NCI-H1436 treated with DMSO at 0.1 percent for 48 hours (cell line): ENCODE results near the gene WNT6.

Source experiments
- DNase-seq: peaks from one replicate; lab custom pipeline; 2025; lab: John Stamatoyannopoulos, UW

The WNT6 gene

DNA sequence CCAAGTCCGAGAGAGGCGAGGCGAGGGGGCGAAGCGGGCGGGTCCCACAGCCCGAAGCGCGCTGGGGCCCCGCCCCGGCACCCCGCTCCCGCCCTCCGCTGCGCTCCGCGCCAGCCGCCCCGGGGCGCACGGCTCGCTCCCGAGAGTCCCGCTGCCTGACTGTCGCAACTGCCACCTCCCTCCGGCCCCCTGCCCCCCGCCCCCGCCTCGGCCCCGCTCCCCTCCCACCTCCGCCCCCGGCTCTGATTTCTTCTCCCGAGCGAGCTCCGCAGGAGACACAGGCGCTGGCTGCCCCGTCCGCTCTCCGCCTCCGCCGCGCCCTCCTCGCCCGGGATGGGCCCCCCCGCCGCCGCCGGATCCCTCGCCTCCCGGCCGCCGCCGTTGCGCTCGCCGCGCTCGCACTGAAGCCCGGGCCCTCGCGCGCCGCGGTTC is at the start of gene WNT6:
WNT6 (plus strand) TSS at position 250 of the 432 bp plus-strand sequence. CDS start 233 bp downstream, outside the sequence.
- no peak for DNase-seq

DNA sequence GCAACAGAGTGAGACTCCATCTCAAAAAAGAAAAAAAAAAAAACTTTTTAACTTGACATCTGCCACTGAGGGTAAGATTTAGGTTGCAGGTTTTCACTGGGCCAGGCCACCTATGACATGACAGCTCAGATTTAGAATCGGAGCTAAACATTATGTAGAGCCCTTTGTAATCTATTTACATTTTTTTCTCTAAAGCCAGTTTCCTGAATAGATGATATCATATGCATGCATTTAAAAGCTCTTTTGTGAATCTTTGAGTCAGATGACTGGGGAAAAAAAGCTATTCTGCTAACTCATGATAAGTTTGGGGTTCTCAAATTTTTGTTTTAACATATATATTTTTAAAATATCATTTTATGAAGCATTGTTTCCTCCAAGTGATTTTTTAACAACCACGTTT is 49.3 kb upstream of the WNT6 start:
- DNase-seq: no peak

DNA sequence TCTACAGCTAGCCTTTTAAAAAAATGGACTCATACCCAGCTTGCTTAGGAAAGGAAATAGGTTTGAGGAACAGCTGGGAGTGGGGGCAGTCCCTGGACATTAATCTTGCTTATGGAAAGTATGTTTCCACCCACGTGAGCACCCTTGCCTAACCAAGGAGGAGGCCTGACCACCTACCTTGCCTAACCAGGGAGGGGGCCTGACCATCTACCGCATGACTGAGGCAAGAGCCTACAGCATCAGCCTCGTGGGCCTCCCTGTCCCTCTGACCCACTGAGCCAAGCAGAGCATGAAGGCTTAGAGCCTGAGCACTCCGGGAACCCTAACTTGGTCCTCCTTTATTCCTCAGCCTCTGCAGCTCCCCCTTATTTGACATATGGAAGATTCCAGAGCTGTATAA is 48.2 kb upstream of the WNT6 start:
- DNase-seq: no peak

DNA sequence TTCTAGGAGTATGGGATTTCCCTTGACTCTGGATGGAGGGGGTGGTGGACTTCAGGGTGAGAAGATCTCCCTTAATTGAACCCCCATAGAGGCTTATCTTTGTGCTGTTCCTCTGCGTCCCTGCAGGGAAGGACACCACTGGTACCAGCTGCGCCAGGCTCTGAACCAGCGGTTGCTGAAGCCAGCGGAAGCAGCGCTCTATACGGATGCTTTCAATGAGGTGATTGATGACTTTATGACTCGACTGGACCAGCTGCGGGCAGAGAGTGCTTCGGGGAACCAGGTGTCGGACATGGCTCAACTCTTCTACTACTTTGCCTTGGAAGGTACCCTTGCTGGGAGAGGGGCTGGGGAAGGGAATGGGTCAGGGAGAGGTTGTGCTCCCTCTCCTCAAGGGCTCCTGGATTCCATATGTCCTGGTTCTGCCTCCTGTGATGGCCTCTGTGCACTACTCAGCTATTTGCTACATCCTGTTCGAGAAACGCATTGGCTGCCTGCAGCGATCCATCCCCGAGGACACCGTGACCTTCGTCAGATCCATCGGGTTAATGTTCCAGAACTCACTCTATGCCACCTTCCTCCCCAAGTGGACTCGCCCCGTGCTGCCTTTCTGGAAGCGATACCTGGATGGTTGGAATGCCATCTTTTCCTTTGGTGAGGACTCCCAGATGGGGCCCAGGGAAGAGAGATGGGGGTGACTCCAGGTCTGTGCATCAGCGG is 47.3 kb upstream of the WNT6 start:
- no peak for DNase-seq

DNA sequence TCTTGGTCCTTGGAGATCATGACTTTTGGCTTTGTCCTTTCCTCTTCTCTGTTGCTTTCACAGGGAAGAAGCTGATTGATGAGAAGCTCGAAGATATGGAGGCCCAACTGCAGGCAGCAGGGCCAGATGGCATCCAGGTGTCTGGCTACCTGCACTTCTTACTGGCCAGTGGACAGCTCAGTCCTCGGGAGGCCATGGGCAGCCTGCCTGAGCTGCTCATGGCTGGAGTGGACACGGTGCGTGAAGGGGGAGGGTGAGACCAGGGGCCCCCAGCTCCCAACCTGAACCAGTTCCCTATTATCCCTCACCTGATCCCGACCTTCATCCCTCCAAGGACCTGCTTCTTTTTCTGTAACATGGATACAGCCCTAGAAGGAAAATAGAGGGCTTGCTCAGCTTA is 46.7 kb upstream of the WNT6 start:
- DNase-seq: no peak

DNA sequence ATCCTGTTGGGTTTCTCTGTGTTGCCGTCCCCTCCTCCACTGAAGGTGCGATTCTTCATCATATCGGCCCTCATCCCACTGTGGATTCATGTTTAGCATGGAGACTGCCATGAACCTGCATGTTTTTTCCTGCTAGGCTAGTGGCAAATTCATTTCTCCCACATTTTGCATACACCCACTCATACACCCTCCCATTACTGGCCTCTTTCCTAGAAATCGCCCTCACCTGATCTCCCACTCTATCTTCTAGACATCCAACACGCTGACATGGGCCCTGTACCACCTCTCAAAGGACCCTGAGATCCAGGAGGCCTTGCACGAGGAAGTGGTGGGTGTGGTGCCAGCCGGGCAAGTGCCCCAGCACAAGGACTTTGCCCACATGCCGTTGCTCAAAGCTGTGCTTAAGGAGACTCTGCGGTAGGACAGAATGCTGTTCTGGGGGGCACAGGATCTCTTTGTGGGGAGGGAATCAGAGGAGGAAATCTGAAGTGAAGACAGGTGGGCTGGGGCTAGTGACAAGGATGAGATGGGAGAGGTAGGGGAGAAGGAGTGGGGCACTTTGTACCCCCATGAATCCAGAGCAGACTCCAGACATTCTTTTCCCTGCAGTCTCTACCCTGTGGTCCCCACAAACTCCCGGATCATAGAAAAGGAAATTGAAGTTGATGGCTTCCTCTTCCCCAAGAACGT is 45.7 kb upstream of the WNT6 start:
- no peak for DNase-seq

DNA sequence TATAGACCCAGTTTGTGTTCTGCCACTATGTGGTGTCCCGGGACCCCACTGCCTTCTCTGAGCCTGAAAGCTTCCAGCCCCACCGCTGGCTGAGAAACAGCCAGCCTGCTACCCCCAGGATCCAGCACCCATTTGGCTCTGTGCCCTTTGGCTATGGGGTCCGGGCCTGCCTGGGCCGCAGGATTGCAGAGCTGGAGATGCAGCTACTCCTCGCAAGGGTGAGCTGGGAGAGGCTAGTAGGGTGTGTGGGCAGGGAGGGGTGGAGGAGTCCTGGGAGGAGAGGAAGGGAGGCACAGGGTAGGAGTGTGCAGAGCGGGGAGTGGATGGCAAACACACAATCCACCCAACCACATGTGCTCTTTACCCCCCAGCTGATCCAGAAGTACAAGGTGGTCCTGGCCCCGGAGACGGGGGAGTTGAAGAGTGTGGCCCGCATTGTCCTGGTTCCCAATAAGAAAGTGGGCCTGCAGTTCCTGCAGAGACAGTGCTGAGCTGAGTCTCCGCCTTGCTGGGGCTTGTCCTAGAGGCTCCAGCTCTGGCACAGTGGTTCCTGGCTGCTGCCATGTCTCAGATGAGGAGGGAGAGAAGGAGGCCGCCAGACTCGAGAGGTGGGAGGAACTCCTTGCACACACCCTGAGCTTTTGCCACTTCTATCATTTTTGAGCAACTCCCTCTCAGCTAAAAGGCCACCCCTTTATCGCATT is 44.9 kb upstream of the WNT6 start:
- no peak for DNase-seq

DNA sequence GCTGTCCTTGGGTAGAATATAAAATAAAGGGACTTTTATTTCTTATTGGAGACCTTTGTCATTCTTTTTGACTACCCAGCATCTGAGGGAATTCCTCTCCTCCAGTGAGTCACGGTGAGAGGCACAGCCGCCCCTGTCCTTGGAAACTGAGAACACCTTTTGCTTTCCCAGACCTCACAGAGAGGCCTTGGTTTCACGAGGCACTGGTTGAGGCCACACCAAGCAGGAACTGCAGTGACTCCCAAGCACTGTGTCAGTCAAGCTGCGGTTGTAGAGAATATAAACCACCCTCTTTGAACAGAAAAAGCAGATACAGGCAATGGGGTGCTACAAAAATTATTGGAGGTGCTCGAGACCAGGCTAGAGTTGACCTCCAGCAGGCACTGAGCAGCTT is 44.4 kb upstream of the WNT6 start:
- no peak for DNase-seq

DNA sequence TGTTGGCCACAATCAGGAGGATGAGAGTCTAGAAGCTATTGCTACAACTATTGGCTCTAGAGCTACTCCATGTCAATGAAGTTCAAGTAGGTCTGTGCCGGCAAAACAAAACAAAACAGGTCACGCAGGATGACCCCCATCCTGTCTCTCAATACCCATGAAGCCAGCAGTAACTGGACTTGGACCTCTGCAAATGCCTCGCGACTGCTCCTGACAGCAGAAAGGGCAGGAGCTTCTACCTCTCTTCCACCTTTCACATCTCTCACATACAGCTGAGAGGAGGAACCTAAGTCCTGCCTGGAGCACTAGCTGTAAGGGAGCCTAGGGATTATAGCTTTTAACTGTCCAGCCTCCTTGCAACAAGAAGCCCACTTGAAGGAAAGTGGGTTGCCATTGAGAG is 44.0 kb upstream of the WNT6 start:
- no peak for DNase-seq

DNA sequence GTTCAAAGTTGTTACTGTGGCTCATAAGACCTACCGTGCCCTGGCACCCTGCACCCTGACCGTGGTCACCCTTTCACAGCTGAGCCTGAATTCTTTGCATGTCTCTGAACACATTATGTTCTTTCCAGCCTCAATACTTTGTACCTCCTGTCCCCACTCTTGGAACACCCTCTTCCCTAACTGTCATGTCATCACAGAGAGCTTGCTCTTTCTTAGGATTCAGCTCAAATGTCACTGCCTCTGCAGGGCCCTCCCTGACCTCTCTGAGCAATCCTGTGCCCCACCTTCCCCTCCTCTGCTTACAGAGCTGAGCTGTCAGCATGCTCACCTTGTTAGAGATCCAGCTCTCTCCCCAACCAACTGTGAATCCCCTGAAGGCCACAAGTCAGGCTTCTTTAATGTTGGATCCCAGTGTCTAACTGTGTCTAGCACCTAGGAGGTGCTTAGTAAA is 43.0 kb upstream of the WNT6 start:
- DNase-seq: no peak

DNA sequence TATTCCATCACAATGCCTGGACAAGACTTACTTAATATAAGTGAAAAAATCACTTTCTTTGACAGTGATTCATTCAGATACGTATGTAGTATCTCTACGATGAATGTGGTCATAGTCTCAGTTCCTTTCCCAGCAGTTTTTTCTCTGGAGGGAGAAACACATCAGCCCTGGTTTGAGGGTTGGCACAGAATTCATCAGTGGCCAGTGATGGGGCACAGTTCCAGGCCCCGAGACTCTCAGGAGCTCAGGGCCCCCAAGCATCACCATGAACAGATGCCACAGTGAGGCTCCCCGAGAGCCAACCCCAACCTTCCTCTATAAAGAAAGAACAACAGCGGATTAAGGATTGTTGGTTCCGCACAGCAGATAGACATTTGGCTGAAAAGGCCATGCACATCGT is 40.5 kb upstream of the WNT6 start:
- DNase-seq: no peak

DNA sequence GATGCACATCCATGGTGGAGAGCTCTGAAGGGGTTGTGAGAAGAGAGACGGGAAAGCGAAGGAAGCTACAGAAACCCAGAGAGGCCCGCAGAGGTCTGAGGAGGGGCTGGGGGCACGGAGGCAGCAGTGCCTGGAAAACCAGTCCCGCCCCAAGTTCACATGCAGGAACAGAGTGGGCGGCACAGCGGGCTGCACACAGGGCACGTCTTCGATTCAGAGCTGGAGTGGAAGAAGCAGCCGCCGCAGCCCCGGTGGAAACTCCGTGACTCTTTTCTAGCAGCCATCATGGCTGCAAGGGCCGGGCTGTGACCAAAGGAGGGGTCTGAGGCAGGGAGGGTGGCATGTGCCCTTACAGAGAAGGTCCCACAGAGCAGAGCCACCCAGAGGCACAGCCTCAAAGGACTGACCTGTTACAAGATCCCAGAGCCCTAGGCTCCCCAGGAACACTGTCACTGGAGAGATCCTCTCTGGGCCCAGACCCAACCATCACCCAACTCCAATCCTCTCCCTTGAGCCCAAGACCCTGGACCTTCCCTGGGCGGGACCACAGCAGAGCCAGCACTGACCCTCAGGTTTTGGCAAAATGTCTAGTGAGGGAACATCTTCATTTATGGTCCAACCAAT is 38.7 kb upstream of the WNT6 start:
- no peak for DNase-seq

DNA sequence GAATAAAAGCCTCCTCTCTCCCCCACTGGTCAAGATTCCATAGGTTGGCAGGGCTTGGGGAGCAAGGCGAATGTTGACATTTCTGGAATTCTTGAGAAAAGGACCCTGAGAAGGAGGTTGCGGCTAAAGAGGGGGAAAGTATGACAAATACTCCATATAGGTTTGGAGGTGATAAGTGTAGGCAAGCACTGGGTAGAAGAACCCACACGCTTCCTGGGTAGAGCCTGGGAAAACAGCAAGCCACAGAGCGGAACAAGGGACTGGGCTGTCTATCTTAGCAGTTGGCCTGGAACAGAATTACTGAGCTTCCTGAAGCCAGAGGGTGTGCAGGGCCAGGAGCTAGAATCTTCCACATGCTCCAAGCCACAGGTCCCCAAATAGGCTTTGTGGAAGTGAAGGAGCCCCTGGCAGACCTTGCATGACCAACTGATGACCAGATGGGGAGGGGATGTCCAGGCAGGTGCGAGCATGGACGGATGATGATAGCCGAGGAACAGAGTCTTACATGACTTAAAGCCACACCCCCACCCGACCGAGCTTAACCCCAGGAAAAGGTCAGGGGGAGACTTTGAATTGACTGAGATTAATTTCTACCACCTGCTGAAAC is 37.9 kb upstream of the WNT6 start:
- no peak for DNase-seq

DNA sequence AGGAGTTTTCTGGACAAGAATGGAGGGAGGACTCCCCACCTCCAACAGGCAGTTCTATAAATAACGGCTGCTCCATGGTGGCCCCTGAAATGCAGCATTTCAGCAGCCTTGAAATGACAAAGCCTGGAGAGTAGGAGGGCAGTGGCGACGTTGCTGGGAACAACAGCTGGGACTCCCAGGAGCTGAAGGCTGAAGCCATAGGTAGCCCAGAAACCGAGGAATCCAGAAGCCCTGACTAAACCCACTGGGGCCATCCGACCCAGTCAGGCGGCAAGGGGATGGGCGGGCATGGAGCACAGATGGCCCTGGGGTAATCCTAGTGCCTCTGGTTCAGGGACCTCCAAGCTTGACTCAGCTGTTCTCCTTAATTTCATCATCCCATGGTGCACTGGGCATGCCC is 37.0 kb upstream of the WNT6 start:
- no peak for DNase-seq

DNA sequence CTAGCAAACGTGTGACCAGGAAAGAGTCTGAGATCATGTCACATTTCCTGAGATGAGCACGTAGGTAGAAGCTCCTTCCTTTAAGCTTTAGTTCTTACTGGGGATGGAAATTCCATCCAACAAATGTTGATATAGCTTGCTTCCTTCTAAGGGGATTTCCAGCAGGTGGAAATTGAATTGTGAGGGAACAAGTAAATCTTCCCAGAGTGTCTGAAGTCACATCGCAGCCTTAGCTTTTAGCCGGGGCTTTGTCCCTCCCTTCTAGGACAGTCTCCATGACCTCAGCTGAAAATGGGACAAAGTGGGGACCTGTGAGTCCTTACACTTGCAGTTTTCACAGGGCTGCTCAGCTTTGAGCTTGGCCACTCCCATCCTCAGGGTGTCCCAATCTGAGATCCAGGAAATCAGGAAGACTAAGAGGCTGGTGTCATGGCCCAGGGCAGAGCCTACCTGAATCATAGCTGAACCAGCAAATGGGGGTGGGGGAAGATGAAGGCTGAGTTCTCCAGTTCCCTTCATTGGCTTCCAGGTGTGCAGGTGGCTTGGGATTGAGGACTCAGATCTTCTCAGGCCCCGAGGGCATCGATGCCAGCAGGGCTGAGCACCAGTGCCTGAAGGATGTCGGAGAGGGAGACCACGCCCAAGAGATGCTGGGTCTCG is 36.3 kb upstream of the WNT6 start:
- no peak for DNase-seq

DNA sequence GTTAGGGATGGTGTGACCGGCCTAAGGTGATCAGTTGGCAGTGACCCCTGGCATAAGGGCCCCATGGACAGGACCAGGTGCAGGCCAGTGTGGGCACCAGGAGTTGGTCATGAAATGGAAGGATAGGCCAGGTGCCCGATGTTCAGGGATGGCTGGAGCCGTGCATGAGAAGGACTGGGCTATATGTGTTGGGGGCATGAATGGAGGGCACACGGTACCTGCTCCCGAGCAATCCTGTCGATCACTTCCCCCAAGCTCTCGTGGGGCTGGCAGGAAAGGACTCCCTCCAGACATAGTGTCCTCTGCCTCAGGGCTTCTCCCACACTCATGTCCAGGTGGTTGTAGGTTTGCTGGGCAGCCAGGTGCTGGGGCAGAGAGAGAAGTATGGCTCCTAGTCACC is 35.6 kb upstream of the WNT6 start:
- DNase-seq: no peak

DNA sequence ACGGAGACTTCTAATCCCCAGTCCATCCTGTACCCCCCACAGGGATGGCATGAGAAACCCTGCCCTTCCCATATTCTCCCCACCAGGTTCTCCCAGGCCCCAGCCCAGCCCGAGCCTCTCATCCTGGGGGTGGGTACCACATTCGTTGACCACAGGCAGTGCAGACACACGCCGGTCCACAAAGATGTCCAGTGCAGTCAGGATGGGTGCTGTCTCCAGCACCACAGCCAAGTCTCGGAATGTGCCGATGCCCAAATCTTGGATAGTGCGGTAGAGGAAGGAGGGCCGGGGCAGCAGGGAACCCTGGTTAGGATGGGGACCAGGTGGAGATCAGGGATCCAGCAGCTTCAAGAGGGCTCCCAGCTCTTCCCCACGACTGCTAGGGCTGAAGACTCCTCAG is 32.8 kb upstream of the WNT6 start:
- DNase-seq: no peak

DNA sequence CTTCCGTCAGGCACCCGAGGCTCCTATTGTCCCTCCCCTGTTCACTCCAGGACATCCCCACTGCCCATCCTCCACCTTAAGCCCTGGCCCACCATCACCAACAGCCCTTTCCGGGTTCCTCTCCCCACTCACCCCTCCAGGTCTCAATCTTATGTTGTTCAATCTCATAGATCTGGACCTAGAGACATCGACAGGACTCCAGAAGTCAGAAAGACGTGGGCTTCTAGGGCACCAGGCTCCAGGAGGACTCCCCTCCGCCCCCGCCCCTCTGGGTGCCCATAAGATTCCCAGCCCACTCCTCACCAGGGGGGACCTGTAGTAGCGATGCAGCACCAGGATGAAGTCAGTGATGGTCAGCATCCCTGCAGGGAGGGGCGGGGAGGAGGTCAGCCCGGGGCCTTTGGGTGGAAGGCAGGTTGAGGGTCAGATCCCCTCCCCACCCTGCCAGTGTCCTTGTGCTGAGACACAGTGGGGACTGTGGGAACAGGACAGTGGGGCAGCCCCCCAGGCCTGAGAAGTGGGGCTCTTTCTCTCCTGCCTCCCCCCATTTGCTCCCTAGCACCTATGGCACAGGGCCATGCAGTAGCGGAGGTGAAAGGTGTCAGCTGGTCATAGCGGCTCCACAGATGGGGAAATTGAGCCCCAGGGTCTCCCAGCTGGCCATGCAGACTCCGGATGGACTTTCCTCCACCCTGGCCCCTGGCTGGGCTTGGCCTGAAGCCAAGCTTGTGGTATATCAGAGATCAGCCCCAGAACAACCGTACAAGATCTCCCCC is 31.7 kb upstream of the WNT6 start:
- no peak for DNase-seq

DNA sequence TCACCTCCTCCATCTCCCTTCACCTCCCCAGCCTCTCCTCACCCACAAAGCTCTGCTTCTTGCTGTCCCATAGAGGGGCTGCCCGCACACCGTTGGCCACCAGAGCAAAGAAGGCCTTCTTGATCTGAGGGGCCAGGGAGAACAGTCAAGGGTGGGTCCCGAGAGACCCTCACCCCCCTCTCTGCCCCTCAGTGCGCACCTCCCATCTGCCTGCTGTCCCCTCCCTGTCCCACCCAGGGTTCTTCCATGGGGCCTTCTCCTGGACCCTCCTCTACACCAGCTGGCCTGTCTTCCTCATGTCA is 31.2 kb upstream of the WNT6 start:
- DNase-seq: no peak

DNA sequence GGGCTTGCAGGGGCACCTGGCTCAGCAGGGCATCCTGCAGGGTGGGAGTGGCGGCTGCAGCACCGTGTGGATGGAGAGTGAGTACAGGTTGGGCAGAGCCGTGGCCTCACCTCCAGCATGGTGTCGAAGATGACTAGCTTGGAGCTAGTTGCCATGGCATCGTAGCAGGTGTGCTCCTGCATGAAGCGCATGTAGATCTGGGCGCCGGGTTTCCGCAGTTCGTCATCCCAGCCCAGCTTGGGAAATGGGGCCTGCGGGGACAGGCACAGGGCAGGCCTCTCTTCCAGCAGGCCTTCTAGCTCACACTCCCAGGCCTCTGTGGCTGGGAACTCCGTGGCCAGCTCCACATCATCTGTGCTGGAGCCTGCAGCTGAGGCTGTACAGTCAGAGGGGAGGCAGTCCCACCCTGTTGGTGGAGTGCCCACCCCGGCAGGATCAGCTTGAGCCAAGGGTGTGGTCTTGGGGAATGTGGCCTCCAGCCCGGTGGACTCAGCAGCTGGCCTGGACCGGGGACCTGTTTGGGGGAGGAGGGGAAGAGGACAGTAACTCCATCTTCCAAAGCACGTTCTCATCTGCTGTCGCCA is 29.6 kb upstream of the WNT6 start:
- DNase-seq: no peak
